ENCODE data around the gene ABCB8. TPM values are rescaled to one million over a fixed set of nuclear protein-coding genes. Genes with fewer than 3 reads are reported as not detected.

ABCB8 gene
- total and polyA plus RNA-seq, 2 donors (not counting 3 experiments of a cell fraction or from before 2014, with no cell fraction given), result 38.0 to 46.3 TPM

- Histone ChIP-seq H3K9me3 (replicated peaks; ENCODE audit: control insufficient read depth, insufficient read depth, low read length) (no peaks in the 10 kb centered on the region), H3K9me1 (replicated peaks; ENCODE audit: control insufficient read depth, extremely low read depth, insufficient read depth, low read length) (no peaks in the 10 kb centered on the region), H4K20me1 (replicated peaks; ENCODE audit: control insufficient read depth, extremely low read depth, insufficient read depth, low read length) (no peaks in the 10 kb centered on the region), H3K9ac (replicated peaks; ENCODE audit: extremely low read depth, insufficient read depth, low read length) (no peak overlapping the region), H3K4me1 (ENCODE audit: control insufficient read depth, extremely low read depth, insufficient read depth, low read length) (peaks cover 50% of the 10 kb centered on the region), H3K27me3 (ENCODE audit: control insufficient read depth in 2 of 2, insufficient read depth in 2 of 2, low read length in 2 of 2) (no peaks in the 10 kb centered on the region), H3K4me3 (replicated peaks in 1 of 3; ENCODE audit: insufficient read depth in 1 of 3, low read depth in 1 of 3, low read length in 3 of 3) (no peak overlapping the region), H3K4me2 (ENCODE audit: insufficient read depth, low read length) (peak overlapping the region; percentile 4), H3K79me2 (ENCODE audit: control insufficient read depth, insufficient read depth, low read length) (no peaks in the 10 kb centered on the region), H3K36me3 (ENCODE audit: control insufficient read depth in 2 of 2, extremely low read depth in 1 of 2, insufficient read depth in 2 of 2, low read length in 2 of 2) (peaks cover 0 to 22% of the 10 kb centered on the region in 2 experiments), H2AFZ (ENCODE audit: low read depth, low read length) (no peak overlapping the region), H3K27ac (ENCODE audit: insufficient read depth, low read depth, low read length) (peak overlapping the region; percentile 23)
- dilution Hi-C loops (cut with MboI; ENCODE audit: extremely low pct_ligation_motif_present, low sequenced_read_pairs), result no loop called here
- FAIRE-seq, result peak; percentile 97
- ChIA-PET CTCF (interaction anchor here (0.7 to 9.4 kb wide), 17 partner anchors 11 to 224 kb away, joined by 3 to 107 read pairs (median 5); partner anchors contain the start of genes ABCB8, ATG9B and CHPF2), POLR2A (interaction anchor here (0.8 to 1.2 kb wide), 2 partner anchors 13 to 16 kb away, joined by 3 to 8 read pairs; no protein-coding TSS in a partner anchor)
- no TSS peak for BruUV-seq (replicated peaks)
- DNase-seq (ENCODE audit: low read depth, low spot score), result peak; percentile 82
- intact Hi-C loops (cut with micrococcal nuclease), result loop anchor here (1.0 kb wide), 5 partner anchors 14 to 103 kb away; partner anchors contain the start of gene ABCB8
- TF ChIP-seq POLR2A (IDR thresholded peaks at IDR 0.05; ENCODE audit: low read depth, low read length), result peak; percentile 80
- TF ChIP-seq, protein P1, sequence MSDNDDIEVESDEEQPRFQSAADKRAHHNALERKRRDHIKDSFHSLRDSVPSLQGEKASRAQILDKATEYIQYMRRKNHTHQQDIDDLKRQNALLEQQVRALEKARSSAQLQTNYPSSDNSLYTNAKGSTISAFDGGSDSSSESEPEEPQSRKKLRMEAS (IDR thresholded peaks at IDR 0.05; ENCODE audit: insufficient read depth, insufficient read length), result no peak
- TF ChIP-seq POLR2AphosphoS5 (IDR thresholded peaks at IDR 0.05; ENCODE audit: insufficient read depth, low read depth, low read length), result peak; percentile 77
- TF ChIP-seq JUN (IDR thresholded peaks at IDR 0.05; ENCODE audit: borderline replicate concordance, insufficient read depth, insufficient read length, low read depth), result no peak
- TF ChIP-seq MYC (IDR thresholded peaks at IDR 0.05; ENCODE audit: low read depth, low read length), result no peak
- TF ChIP-seq GATA2 (IDR thresholded peaks at IDR 0.05; ENCODE audit: insufficient read depth, insufficient read length, low read depth, low read length), result peak; percentile 78
- TF ChIP-seq EZH2 (IDR thresholded peaks at IDR 0.05; ENCODE audit: borderline replicate concordance, low read depth, low read length, severe bottlenecking), result no peak
Observed at GRCh38 chr7:151008143-151008510, 20.1 kb upstream of the ABCB8 start.

Data from endothelial cell of umbilical vein (primary cell).